Measurements from ENCODE around the gene PER2. TPM values are rescaled to one million over a fixed set of nuclear protein-coding genes. Genes with fewer than 3 reads are reported as not detected.

PER2 gene
- total and polyA plus RNA-seq, 3 experiments from 2014 or later, result 4.3 to 14.2 (median 12.9) TPM

DNA sequence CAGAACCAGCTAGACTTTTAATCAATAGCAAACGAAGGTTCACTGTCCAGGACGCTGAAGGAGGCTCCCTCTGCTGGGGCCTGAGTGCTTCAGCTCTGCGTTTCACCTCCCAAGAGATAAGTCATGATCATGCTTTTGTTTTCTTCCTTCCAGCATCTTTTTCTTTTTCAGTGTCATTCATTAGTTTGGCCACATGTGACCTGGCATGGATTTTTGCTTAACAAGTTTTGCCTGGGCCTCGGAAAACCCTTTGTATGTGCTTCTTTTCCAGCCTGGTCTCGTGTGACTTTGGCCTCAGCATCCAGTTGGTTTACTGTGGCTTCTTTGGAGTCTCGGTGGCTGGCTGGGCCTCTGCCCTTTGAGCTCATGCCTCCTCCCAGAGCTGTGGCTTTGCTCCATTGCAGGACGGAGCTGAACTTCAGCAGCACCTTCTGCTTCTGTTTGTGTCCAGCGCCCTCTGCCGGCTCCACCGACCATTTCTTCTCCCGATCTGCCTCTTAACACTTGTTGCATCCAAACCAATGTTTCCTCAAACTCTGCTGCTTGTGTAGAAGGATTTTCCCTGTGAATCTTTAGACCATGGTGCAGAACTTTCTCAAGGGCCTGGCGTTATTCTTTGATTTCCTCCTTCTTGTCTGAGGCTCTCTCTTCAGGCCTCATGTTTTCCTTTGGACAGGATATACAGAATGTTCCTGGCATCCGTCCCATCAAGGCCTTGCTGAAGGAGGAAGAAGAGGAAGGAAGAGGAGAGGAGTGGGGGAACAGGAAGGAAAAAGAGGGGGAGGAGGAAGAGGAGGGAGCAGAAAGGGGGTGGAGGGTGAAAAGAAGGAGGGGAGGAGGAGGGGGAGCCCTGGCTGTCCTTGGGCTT is 25.0 kb downstream of the PER2 start:
- H3K27me3 Mint-ChIP-seq, result no peaks in the 10 kb centered on the region
- no peaks in the 10 kb centered on the region for H3K9me3 ChIP-seq (ENCODE audit: low read length)
- peak; percentile 52 to 81 (median 59) for DNase-seq
- POLR2A ChIA-PET, result no interaction called here
- peak overlapping the region in 1 of 7 donors; percentile 38 for H3K4me3 Mint-ChIP-seq
- no peak overlapping the region for H3K4me3 ChIP-seq (ENCODE audit: low read length)
- peaks cover 4 to 6% (median 5%) of the 10 kb centered on the region in 3 donors for H3K4me1 Mint-ChIP-seq
- H3K4me1 ChIP-seq (ENCODE audit: insufficient read depth, low read length), result no peaks in the 10 kb centered on the region
- CTCF ChIA-PET, result interaction anchor here (0.7 to 2.6 kb wide), 20 partner anchors 9 to 751 kb away, joined by 3 to 10 read pairs (median 4); partner anchors contain the start of gene HES6
- peaks cover 6% of the 10 kb centered on the region for H3K36me3 ChIP-seq (ENCODE audit: insufficient read depth, low read length)
- no peak overlapping the region for H3K27ac ChIP-seq (ENCODE audit: low read depth, low read length)
- H3K9me3 Mint-ChIP-seq, result no peaks in the 10 kb centered on the region
- peaks cover 4 to 52% (median 5%) of the 10 kb centered on the region in 3 donors for H3K36me3 Mint-ChIP-seq
- peak overlapping the region in 2 of 8 donors; percentile 2 to 71 for H3K27ac Mint-ChIP-seq
- H3K27me3 ChIP-seq (ENCODE audit: insufficient read depth, low read length, poor library complexity, severe bottlenecking), result no peaks in the 10 kb centered on the region

DNA sequence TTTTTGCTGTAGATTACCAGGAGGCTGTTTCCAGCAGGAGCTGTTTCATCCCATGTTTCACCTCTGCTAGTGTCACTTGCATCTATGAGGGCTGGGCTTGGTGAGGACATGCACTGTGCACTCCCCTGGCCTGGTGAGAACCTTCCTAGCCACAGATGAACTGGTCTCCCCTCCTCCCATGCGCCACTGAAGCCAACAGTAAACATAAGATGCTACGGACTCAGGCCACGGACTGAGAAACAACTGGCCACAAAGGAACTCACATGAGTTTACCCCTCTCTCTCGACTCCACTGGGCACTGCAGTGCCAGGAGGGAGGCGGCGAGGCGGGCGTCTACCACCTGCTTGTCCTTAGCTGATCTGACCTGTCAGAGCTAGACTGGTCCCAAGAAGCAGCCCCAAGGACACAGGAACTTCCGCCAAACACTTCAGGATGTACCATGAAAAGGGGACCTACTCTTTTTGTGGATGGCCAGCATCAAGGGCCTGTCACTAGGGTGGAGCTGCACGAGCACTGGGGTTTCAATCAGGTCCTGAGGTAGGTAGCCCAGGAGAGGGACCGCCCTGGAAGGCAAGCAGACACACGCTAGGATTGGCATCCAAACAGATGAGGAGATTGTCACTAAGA is 25.8 kb downstream of the PER2 start:
- ChIA-PET POLR2A (no interaction called here), CTCF (interaction anchor here (0.7 to 2.6 kb wide), 18 partner anchors 8 to 750 kb away, joined by 3 to 10 read pairs (median 4); partner anchors contain the start of gene HES6)
- no peak for DNase-seq
- Mint-ChIP-seq H3K36me3 (peaks cover 4 to 54% (median 7%) of the 10 kb centered on the region in 3 donors), H3K9me3 (no peaks in the 10 kb centered on the region), H3K27ac (no peak overlapping the region), H3K4me1 (peaks cover 4 to 6% (median 5%) of the 10 kb centered on the region in 3 donors), H3K4me3 (no peak overlapping the region), H3K27me3 (no peaks in the 10 kb centered on the region)
- Histone ChIP-seq H3K4me3 (ENCODE audit: low read length) (no peak overlapping the region), H3K27ac (ENCODE audit: low read depth, low read length) (no peak overlapping the region), H3K4me1 (ENCODE audit: insufficient read depth, low read length) (no peaks in the 10 kb centered on the region), H3K27me3 (ENCODE audit: insufficient read depth, low read length, poor library complexity, severe bottlenecking) (no peaks in the 10 kb centered on the region), H3K9me3 (ENCODE audit: low read length) (no peaks in the 10 kb centered on the region), H3K36me3 (ENCODE audit: insufficient read depth, low read length) (peaks cover 6% of the 10 kb centered on the region)

DNA sequence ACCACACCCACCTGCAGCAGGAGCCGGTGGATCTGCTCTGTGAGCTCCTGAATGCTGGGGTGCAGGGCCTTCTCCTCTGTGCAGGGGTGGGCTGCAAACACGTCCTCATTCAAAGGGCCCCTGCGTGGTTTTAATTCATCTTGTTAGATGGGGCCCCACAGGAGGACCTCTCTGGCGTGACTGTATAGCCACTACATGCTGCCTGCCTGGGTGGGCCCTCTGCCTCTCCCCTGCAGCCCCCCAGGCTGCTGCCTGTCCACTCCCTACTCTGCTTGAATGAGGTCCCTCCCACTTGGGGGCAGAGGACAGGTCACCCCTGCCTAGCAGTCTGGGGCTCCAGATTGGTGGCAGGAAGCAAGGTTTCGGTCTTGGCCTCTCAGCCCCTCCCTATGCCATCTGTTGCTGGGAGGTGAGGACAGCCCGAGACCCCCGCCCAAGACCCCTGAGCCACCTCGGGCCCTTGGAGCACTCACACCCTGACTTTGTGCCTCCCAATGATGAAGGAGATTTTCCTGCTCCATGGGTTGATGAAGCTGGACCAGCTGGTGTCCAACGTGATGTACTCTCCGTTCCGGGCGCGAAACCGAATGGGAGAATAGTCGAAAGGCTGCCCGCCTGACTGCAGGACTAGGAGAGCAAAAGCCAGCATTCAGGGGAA is 26.6 kb downstream of the PER2 start:
- Mint-ChIP-seq H3K4me1 (peaks cover 4 to 6% (median 5%) of the 10 kb centered on the region in 3 donors), H3K9me3 (no peaks in the 10 kb centered on the region), H3K4me3 (no peak overlapping the region), H3K27ac (no peak overlapping the region), H3K27me3 (no peaks in the 10 kb centered on the region), H3K36me3 (peaks cover 0 to 51% (median 5%) of the 10 kb centered on the region in 3 donors)
- DNase-seq, result no peak
- H3K27me3 ChIP-seq (ENCODE audit: insufficient read depth, low read length, poor library complexity, severe bottlenecking), result no peaks in the 10 kb centered on the region
- CTCF ChIA-PET, result interaction anchor here (1.7 to 2.3 kb wide), 3 partner anchors 23 to 338 kb away, joined by 5 to 9 read pairs (median 7); no protein-coding TSS in a partner anchor
- no peak overlapping the region for H3K4me3 ChIP-seq (ENCODE audit: low read length)
- POLR2A ChIA-PET, result no interaction called here
- no peaks in the 10 kb centered on the region for H3K4me1 ChIP-seq (ENCODE audit: insufficient read depth, low read length)
- H3K9me3 ChIP-seq (ENCODE audit: low read length), result no peaks in the 10 kb centered on the region
- H3K27ac ChIP-seq (ENCODE audit: low read depth, low read length), result no peak overlapping the region
- peaks cover 9% of the 10 kb centered on the region for H3K36me3 ChIP-seq (ENCODE audit: insufficient read depth, low read length)

DNA sequence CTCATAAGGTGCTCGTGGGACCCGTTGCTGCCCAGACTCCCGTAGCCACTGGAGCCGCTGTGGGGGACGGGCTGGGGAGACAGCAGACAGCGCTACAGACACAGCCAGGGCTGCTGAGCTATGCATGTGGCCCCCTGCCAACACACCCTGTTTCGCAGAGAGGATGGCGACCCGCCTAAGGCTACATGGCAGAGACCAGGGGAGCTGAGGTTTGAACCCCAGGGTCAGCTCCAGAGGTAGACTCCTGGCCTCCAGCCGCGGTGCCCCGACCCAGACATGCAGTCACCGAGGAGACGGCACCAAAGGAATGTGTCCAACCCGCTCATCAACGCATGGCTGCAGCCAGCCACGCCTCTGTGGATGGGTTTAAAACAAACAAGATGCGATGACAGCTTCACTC is 27.5 kb downstream of the PER2 start:
- CTCF ChIA-PET, result no interaction called here
- H3K36me3 ChIP-seq (ENCODE audit: insufficient read depth, low read length), result peaks cover 9% of the 10 kb centered on the region
- H3K4me3 ChIP-seq (ENCODE audit: low read length), result no peak overlapping the region
- Mint-ChIP-seq H3K4me1 (peaks cover 4 to 6% (median 5%) of the 10 kb centered on the region in 3 donors), H3K27me3 (no peaks in the 10 kb centered on the region), H3K4me3 (no peak overlapping the region), H3K9me3 (no peaks in the 10 kb centered on the region), H3K27ac (no peak overlapping the region), H3K36me3 (peaks cover 0 to 54% (median 5%) of the 10 kb centered on the region in 3 donors)
- H3K9me3 ChIP-seq (ENCODE audit: low read length), result no peaks in the 10 kb centered on the region
- POLR2A ChIA-PET, result no interaction called here
- H3K27me3 ChIP-seq (ENCODE audit: insufficient read depth, low read length, poor library complexity, severe bottlenecking), result no peaks in the 10 kb centered on the region
- no peak for DNase-seq
- no peaks in the 10 kb centered on the region for H3K4me1 ChIP-seq (ENCODE audit: insufficient read depth, low read length)
- H3K27ac ChIP-seq (ENCODE audit: low read depth, low read length), result no peak overlapping the region

DNA sequence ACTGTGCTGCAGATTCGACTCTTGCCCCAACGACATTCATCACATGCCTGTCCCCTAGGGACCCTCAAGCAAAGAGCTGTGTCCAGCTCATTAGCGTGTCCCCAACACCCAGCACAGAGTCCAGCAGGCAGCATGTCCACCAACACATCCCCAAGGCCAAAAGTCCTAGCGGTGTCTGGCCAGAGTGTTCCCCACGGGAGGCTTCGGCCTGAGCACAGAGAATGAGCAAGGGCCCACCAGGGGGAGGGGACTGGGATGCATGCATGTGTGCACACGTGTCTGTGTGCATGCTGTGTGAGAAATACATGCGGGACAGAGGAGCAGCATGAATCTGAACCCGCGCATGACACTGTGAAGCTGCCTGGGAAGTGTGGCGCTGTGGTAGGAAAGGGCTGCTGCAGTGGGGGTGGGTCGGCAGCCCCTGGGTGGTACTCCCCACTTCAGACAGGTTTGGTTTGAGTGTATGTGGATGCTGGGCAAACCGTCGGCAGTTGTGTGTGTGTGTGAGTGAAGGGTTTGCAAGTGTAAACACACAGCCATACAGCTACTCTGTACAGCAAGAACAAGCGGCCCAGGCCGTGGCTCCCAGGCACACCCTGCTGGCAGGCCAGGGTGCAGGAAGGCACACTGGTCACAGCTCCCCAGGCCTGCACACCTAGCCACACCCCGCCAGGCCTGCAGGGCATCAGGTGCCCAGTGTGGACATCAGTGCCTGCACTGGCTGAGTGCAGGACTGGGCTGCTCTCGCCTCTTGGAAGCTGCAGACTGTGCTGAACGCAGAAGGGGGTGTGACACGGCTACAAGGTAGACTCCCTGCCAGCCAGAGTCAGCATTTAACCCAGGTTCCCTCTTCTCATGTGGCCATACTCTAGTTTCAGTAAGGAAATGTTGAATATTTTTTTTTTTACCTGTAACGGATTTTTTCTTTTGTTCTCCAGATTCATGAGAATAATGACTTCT is 29.1 kb downstream of the PER2 start:
- ChIA-PET POLR2A (no interaction called here), CTCF (no interaction called here)
- DNase-seq, result peak in 1 of 5 donors; percentile 21
- no peaks in the 10 kb centered on the region for H3K9me3 Mint-ChIP-seq
- Histone ChIP-seq H3K4me1 (ENCODE audit: insufficient read depth, low read length) (no peaks in the 10 kb centered on the region), H3K9me3 (ENCODE audit: low read length) (no peaks in the 10 kb centered on the region), H3K4me3 (ENCODE audit: low read length) (no peak overlapping the region), H3K27ac (ENCODE audit: low read depth, low read length) (no peak overlapping the region), H3K36me3 (ENCODE audit: insufficient read depth, low read length) (peaks cover 15% of the 10 kb centered on the region), H3K27me3 (ENCODE audit: insufficient read depth, low read length, poor library complexity, severe bottlenecking) (no peaks in the 10 kb centered on the region)
- peaks cover 4 to 6% (median 5%) of the 10 kb centered on the region in 3 donors for H3K4me1 Mint-ChIP-seq
- no peaks in the 10 kb centered on the region for H3K27me3 Mint-ChIP-seq
- H3K36me3 Mint-ChIP-seq, result peaks cover 0 to 64% (median 12%) of the 10 kb centered on the region in 3 donors
- H3K4me3 Mint-ChIP-seq, result no peak overlapping the region
- H3K27ac Mint-ChIP-seq, result no peak overlapping the region

DNA sequence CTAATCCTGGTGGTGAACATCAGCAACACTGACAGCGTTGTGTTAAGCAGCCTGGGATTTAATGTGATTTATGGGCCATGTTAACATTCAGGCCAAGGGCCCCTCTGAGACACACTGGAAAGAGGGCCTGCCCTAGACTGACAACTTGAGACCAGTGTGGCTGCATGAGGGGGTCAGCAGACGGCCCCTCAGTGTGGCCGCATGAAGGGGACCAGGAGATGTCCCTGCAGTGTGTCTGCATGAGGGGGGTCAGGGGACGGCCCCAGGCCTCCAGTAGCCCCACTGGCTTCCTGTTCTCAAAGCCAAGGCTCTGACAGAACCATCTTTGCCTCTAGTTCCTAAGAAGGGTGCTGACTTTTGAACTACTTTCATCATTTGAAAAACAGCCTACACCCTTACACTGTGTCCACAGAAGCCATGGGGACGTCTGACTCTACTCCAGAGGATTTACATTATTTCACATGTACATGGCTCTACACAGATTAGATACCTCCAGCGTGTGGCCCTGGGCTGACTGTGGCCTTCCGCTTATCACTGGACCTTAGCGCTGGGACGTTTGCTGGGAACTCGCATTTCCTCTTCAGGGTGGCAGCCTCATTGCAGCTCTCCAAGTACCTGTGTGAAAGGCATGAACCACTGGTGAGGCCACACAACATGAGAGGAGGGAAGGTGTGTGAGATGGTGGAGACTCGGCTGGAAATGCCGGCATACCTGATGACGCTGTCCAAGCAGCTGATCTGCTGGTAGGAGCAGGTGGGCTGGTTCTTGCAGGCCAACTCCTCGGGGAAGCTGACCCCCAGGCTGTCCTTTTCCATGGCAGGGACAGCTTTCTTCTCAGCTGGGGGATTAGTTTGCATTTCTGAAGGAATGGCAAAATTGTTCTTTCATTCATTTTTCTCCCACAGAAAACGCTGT is 30.4 kb downstream of the PER2 start:
- no peaks in the 10 kb centered on the region for H3K4me1 Mint-ChIP-seq
- Histone ChIP-seq H3K27me3 (ENCODE audit: insufficient read depth, low read length, poor library complexity, severe bottlenecking) (no peaks in the 10 kb centered on the region), H3K4me3 (ENCODE audit: low read length) (no peak overlapping the region), H3K36me3 (ENCODE audit: insufficient read depth, low read length) (peaks cover 15% of the 10 kb centered on the region), H3K27ac (ENCODE audit: low read depth, low read length) (no peak overlapping the region), H3K4me1 (ENCODE audit: insufficient read depth, low read length) (no peaks in the 10 kb centered on the region), H3K9me3 (ENCODE audit: low read length) (no peaks in the 10 kb centered on the region)
- ChIA-PET POLR2A (no interaction called here), CTCF (no interaction called here)
- no peaks in the 10 kb centered on the region for H3K27me3 Mint-ChIP-seq
- peaks cover 0 to 70% (median 11%) of the 10 kb centered on the region in 3 donors for H3K36me3 Mint-ChIP-seq
- no peak for DNase-seq
- H3K9me3 Mint-ChIP-seq, result no peaks in the 10 kb centered on the region
- no peak overlapping the region for H3K4me3 Mint-ChIP-seq
- peak overlapping the region in 1 of 8 donors; percentile 55 for H3K27ac Mint-ChIP-seq

All from CD8-positive, alpha-beta memory T cell (primary cell).